CD4-positive, alpha-beta T cell treated with Interleukin-17A for 4 hours (primary cell): ENCODE data around the gene ARL15.

Experiments
- DNase-seq: peaks from one replicate; pipeline ENCODE4 v3.0.0-alpha.2; 2020; ENCODE audit warnings: mixed read lengths

ARL15 gene

GRCh38 chr5:54195701-54196100, 114.7 kb downstream of the ARL15 start:
- DNase-seq, result no peak

GRCh38 chr5:54194318-54194717, 116.1 kb downstream of the ARL15 start:
- DNase-seq, result no peak

GRCh38 chr5:54187694-54188093, 122.7 kb downstream of the ARL15 start:
- no peak for DNase-seq

- no peak for DNase-seq
Observed at GRCh38 chr5:54186912-54187445, 123.4 kb downstream of the ARL15 start.

- no peak for DNase-seq
Observed at GRCh38 chr5:54186108-54186507, 124.3 kb downstream of the ARL15 start.

- DNase-seq, result no peak
Observed at GRCh38 chr5:54184806-54185205, 125.6 kb downstream of the ARL15 start.

- no peak for DNase-seq
Observed at GRCh38 chr5:54180630-54181031, 129.7 kb downstream of the ARL15 start.

- no peak for DNase-seq
Observed at GRCh38 chr5:54178991-54179390, 131.4 kb downstream of the ARL15 start.

- DNase-seq, result no peak
Observed at GRCh38 chr5:54178207-54178606, 132.2 kb downstream of the ARL15 start.

GRCh38 chr5:54177058-54177457, 133.3 kb downstream of the ARL15 start:
- DNase-seq, result no peak

GRCh38 chr5:54176066-54176830, 134.1 kb downstream of the ARL15 start:
- no peak for DNase-seq

- no peak for DNase-seq
Observed at GRCh38 chr5:54173251-54173650, 137.1 kb downstream of the ARL15 start.

GRCh38 chr5:54171645-54172384, 138.6 kb downstream of the ARL15 start:
- no peak for DNase-seq

- DNase-seq, result no peak
Observed at GRCh38 chr5:54165687-54166086, 144.7 kb downstream of the ARL15 start.

- no peak for DNase-seq
Observed at GRCh38 chr5:54162184-54162583, 148.2 kb downstream of the ARL15 start.

GRCh38 chr5:54160329-54160728, 150.0 kb downstream of the ARL15 start:
- DNase-seq, result no peak

GRCh38 chr5:54159893-54160195, 150.5 kb downstream of the ARL15 start:
- no peak for DNase-seq

- no peak for DNase-seq
Observed at GRCh38 chr5:54159153-54159892, 151.1 kb downstream of the ARL15 start.

GRCh38 chr5:54156577-54156976, 153.8 kb downstream of the ARL15 start:
- DNase-seq, result no peak

- no peak for DNase-seq
Observed at GRCh38 chr5:54150841-54151240, 159.5 kb downstream of the ARL15 start.

GRCh38 chr5:54148858-54149257, 161.5 kb downstream of the ARL15 start:
- DNase-seq, result no peak

GRCh38 chr5:54148067-54148845, 162.1 kb downstream of the ARL15 start:
- DNase-seq, result no peak

- DNase-seq, result no peak
Observed at GRCh38 chr5:54146916-54147315, 163.5 kb downstream of the ARL15 start.
